ENCODE results near the gene PMS1.

The PMS1 gene

GRCh38 chr2:189818249-189819038 lies 34.2 kb downstream of the PMS1 start:
- no peak overlapping the region for H3K4me3 ChIP-seq (replicated peaks; ENCODE audit: low read depth, low read length)
- DNase-seq (ENCODE audit: low read depth), result no peak
- no peak for TF ChIP-seq CTCF (IDR thresholded peaks at IDR 0.05; ENCODE audit: low read length, missing control alignments)

- peak; percentile 64 for DNase-seq (ENCODE audit: low read depth)
- TF ChIP-seq CTCF (IDR thresholded peaks at IDR 0.05; ENCODE audit: low read length, missing control alignments), result no peak
- H3K4me3 ChIP-seq (replicated peaks; ENCODE audit: low read depth, low read length), result no peak overlapping the region
Observed at GRCh38 chr2:189819297-189819704, 35.1 kb downstream of the PMS1 start.

GRCh38 chr2:189821953-189822748 lies 37.9 kb downstream of the PMS1 start:
- DNase-seq (ENCODE audit: low read depth), result peak; percentile 77
- TF ChIP-seq CTCF (IDR thresholded peaks at IDR 0.05; ENCODE audit: low read length, missing control alignments), result no peak
- no peak overlapping the region for H3K4me3 ChIP-seq (replicated peaks; ENCODE audit: low read depth, low read length)

GRCh38 chr2:189824694-189825396 lies 40.6 kb downstream of the PMS1 start:
- TF ChIP-seq CTCF (IDR thresholded peaks at IDR 0.05; ENCODE audit: low read length, missing control alignments), result no peak
- peak; percentile 25 for DNase-seq (ENCODE audit: low read depth)
- no peak overlapping the region for H3K4me3 ChIP-seq (replicated peaks; ENCODE audit: low read depth, low read length)

- H3K4me3 ChIP-seq (replicated peaks; ENCODE audit: low read depth, low read length), result no peak overlapping the region
- no peak for TF ChIP-seq CTCF (IDR thresholded peaks at IDR 0.05; ENCODE audit: low read length, missing control alignments)
- no peak for DNase-seq (ENCODE audit: low read depth)
Observed at GRCh38 chr2:189826039-189826438, 41.8 kb downstream of the PMS1 start.

- TF ChIP-seq CTCF (IDR thresholded peaks at IDR 0.05; ENCODE audit: low read length, missing control alignments), result no peak
- no peak overlapping the region for H3K4me3 ChIP-seq (replicated peaks; ENCODE audit: low read depth, low read length)
- DNase-seq (ENCODE audit: low read depth), result no peak
Observed at GRCh38 chr2:189829102-189829833, 45.0 kb downstream of the PMS1 start.
